HEK293 (cell line): ENCODE data around the gene ANTXR2.
A peak's percentile ranks its signal among the peaks of the same experiment; 100 is the strongest.

Experiments used
- CTCF ChIA-PET: fragments of 350-600 bp; formaldehyde crosslinking; extraction: SDS; loops from one replicate; lab custom pipeline; 2021; ENCODE audit warnings: antibody characterized with exemption; lab: Yijun Ruan, JAX
- POLR2A ChIA-PET: fragments of 300-600 bp; formaldehyde crosslinking; extraction: SDS; loops from one replicate; lab custom pipeline; 2020; ENCODE audit warnings: antibody characterized with exemption, inconsistent platforms; lab: Yijun Ruan, JAX
- H3K27ac ChIP-seq: fragments of 200-500 bp; sonication (Bioruptor generic); 2 replicates; pipeline ENCODE4 v1.5.1; 2014; ENCODE audit warnings: low read depth, low read length, control low read depth, inconsistent platforms; ENCODE audit errors: extremely low read depth
- H3K36me3 ChIP-seq, 2 experiments: fragments of 200-500 bp in 1 of 2; sonication (Bioruptor generic) in 1 of 2; 1 replicate in 1 of 2; 2 replicates in 1 of 2; pipeline ENCODE4 v1.5.1; 2014 to 2017; ENCODE audit warnings: inconsistent platforms in 2 of 2, low read length in 2 of 2; ENCODE audit not compliant: control insufficient read depth in 2 of 2, insufficient read depth in 1 of 2
- H3K4me1 ChIP-seq: fragments of 200-500 bp; sonication (Bioruptor generic); 2 replicates; pipeline ENCODE4 v1.5.1; 2014; ENCODE audit warnings: mild to moderate bottlenecking, low read length, inconsistent platforms; ENCODE audit not compliant: control insufficient read depth, insufficient read depth
- H3K4me3 ChIP-seq: 2 replicates; pipeline ENCODE4 v1.5.1; 2011; ENCODE audit warnings: low read depth, mild to moderate bottlenecking, control low read depth, low read length, moderate library complexity
- H3K9me3 ChIP-seq: fragments of 200-500 bp; sonication (Bioruptor generic); 2 replicates; pipeline ENCODE4 v1.5.1; 2014; ENCODE audit warnings: low read depth, low read length, inconsistent platforms; ENCODE audit not compliant: control insufficient read depth, insufficient read depth
- BCL11B ChIP-seq: fragments of 450-650 bp; formaldehyde crosslinking; IDR thresholded peaks from 2 replicates; pipeline ENCODE4 v1.5.1; 2016; ENCODE audit warnings: low read depth, missing biosample characterization, missing genetic modification characterization
- GLIS1 ChIP-seq: fragments of 450-650 bp; formaldehyde crosslinking; IDR thresholded peaks from 2 replicates; pipeline ENCODE4 v1.5.1; 2016; ENCODE audit warnings: missing biosample characterization, missing genetic modification characterization
- KLF8 ChIP-seq: fragments of 450-650 bp; formaldehyde crosslinking; IDR thresholded peaks from 2 replicates; pipeline ENCODE4 v1.5.1; 2016; ENCODE audit warnings: missing biosample characterization, missing genetic modification characterization
- PRDM6 ChIP-seq: fragments of 450-650 bp; formaldehyde crosslinking; IDR thresholded peaks from 2 replicates; pipeline ENCODE4 v1.5.1; 2017; ENCODE audit warnings: missing biosample characterization, missing genetic modification characterization
- SCRT2 ChIP-seq: fragments of 450-650 bp; formaldehyde crosslinking; IDR thresholded peaks from 2 replicates; pipeline ENCODE4 v1.5.1; 2016; ENCODE audit warnings: missing biosample characterization, missing genetic modification characterization
- ZBTB20 ChIP-seq: fragments of 450-650 bp; formaldehyde crosslinking; IDR thresholded peaks from 2 replicates; pipeline ENCODE4 v1.5.1; 2016; ENCODE audit warnings: missing biosample characterization, missing genetic modification characterization
- ZBTB49 ChIP-seq: fragments of 450-650 bp; formaldehyde crosslinking; IDR thresholded peaks from 2 replicates; pipeline ENCODE4 v1.5.1; 2016; ENCODE audit warnings: missing biosample characterization, missing genetic modification characterization, low read depth
- ZFHX2 ChIP-seq: fragments of 450-650 bp; formaldehyde crosslinking; conservative IDR thresholded peaks from 2 replicates; pipeline ENCODE4 v1.5.1; 2016; ENCODE audit warnings: missing biosample characterization, missing genetic modification characterization
- ZNF16 ChIP-seq: fragments of 450-650 bp; formaldehyde crosslinking; IDR thresholded peaks from 2 replicates; pipeline ENCODE4 v1.5.1; 2016; ENCODE audit warnings: low read depth, missing biosample characterization, missing genetic modification characterization
- ZNF19 ChIP-seq: fragments of 450-650 bp; formaldehyde crosslinking; IDR thresholded peaks from 2 replicates; pipeline ENCODE4; 2016; ENCODE audit warnings: missing biosample characterization, missing genetic modification characterization, low read depth
- ZNF292 ChIP-seq: fragments of 450-650 bp; formaldehyde crosslinking; IDR thresholded peaks from 2 replicates; pipeline ENCODE4 v1.5.1; 2016; ENCODE audit warnings: low read depth, missing biosample characterization, missing genetic modification characterization, borderline replicate concordance
- ZNF311 ChIP-seq: fragments of 450-650 bp; formaldehyde crosslinking; IDR thresholded peaks from 2 replicates; pipeline ENCODE4 v1.5.1; 2017; ENCODE audit warnings: missing biosample characterization, missing genetic modification characterization, borderline replicate concordance
- ZNF37A ChIP-seq: fragments of 450-650 bp; IDR thresholded peaks from 2 replicates; pipeline ENCODE4 v1.5.1; 2018; ENCODE audit warnings: missing biosample characterization, missing genetic modification characterization
- ZNF416 ChIP-seq: fragments of 450-650 bp; formaldehyde crosslinking; IDR thresholded peaks from 2 replicates; pipeline ENCODE4 v1.5.1; 2016; ENCODE audit warnings: missing biosample characterization, missing genetic modification characterization
- ZNF530 ChIP-seq: fragments of 450-650 bp; formaldehyde crosslinking; IDR thresholded peaks from 2 replicates; pipeline ENCODE4 v1.5.1; 2016; ENCODE audit warnings: low read depth, missing biosample characterization, missing genetic modification characterization
- ZNF561 ChIP-seq: fragments of 450-650 bp; IDR thresholded peaks from 2 replicates; pipeline ENCODE4 v1.5.1; 2018; ENCODE audit warnings: missing biosample characterization, missing genetic modification characterization, borderline replicate concordance
- ZNF610 ChIP-seq: fragments of 450-650 bp; formaldehyde crosslinking; IDR thresholded peaks from 2 replicates; pipeline ENCODE4 v1.5.1; 2016; ENCODE audit warnings: missing biosample characterization, missing genetic modification characterization, borderline replicate concordance
- ZNF621 ChIP-seq: fragments of 450-650 bp; formaldehyde crosslinking; IDR thresholded peaks from 2 replicates; pipeline ENCODE4 v1.5.1; 2017; ENCODE audit warnings: missing biosample characterization, missing genetic modification characterization
- ZNF654 ChIP-seq: fragments of 450-650 bp; formaldehyde crosslinking; IDR thresholded peaks from 2 replicates; pipeline ENCODE4 v1.5.1; 2016; ENCODE audit warnings: low read depth, missing biosample characterization, missing genetic modification characterization
- ZNF660 ChIP-seq: fragments of 450-650 bp; IDR thresholded peaks from 2 replicates; pipeline ENCODE4 v1.5.1; 2018; ENCODE audit warnings: missing biosample characterization, mild to moderate bottlenecking, missing genetic modification characterization
- ZNF704 ChIP-seq: fragments of 450-650 bp; formaldehyde crosslinking; IDR thresholded peaks from 2 replicates; pipeline ENCODE4 v1.5.1; 2016; ENCODE audit warnings: missing biosample characterization, missing genetic modification characterization
- ZNF776 ChIP-seq: fragments of 450-650 bp; formaldehyde crosslinking; IDR thresholded peaks from 2 replicates; pipeline ENCODE4 v1.5.0; 2017; ENCODE audit warnings: missing biosample characterization, missing genetic modification characterization, borderline replicate concordance

The ANTXR2 gene

GRCh38 chr4:80093563-80093962 lies 20.5 kb upstream of the ANTXR2 start (continued):
- no peak for TF ChIP-seq ZNF704 (tag by site-specific recombination)
- no peak for TF ChIP-seq GLIS1 (tag by site-specific recombination)
- no peak for TF ChIP-seq KLF8 (tag by site-specific recombination)
- TF ChIP-seq ZBTB20 (tag by site-specific recombination), result no peak
- no peak for TF ChIP-seq SCRT2 (tag by site-specific recombination)

- ChIA-PET CTCF (no interaction called here), POLR2A (no interaction called here)
- no peaks in the 10 kb centered on the region for H3K4me1 ChIP-seq
- no peaks in the 10 kb centered on the region for H3K36me3 ChIP-seq
- no peak overlapping the region for H3K27ac ChIP-seq
- H3K4me3 ChIP-seq, result no peak overlapping the region
- no peaks in the 10 kb centered on the region for H3K9me3 ChIP-seq
- TF ChIP-seq SCRT2 (tag by site-specific recombination) (0 out of 2 replicates have a peak, but pooled peaks have one; percentile 19), BCL11B (tag by site-specific recombination) (no peak)
Measured at GRCh38 chr4:80092847-80093246, 19.8 kb upstream of the ANTXR2 start.

- H3K4me3 ChIP-seq, result no peak overlapping the region
- ChIA-PET POLR2A (no interaction called here), CTCF (no interaction called here)
- no peaks in the 10 kb centered on the region for H3K9me3 ChIP-seq
- H3K4me1 ChIP-seq, result no peaks in the 10 kb centered on the region
- H3K27ac ChIP-seq, result no peak overlapping the region
- H3K36me3 ChIP-seq, result no peaks in the 10 kb centered on the region
- no peak for TF ChIP-seq ZNF621 (tag by site-specific recombination)
- no peak for TF ChIP-seq ZNF660 (tag by site-specific recombination)
- TF ChIP-seq ZBTB49, result no peak
- no peak for TF ChIP-seq ZNF19
- TF ChIP-seq ZNF610 (tag by site-specific recombination), result no peak
- TF ChIP-seq ZNF530 (tag by site-specific recombination), result no peak
- no peak for TF ChIP-seq ZNF292 (tag by site-specific recombination)
- TF ChIP-seq ZNF416 (tag by site-specific recombination), result no peak
Measured at GRCh38 chr4:80092088-80092487, 19.1 kb upstream of the ANTXR2 start.

- H3K9me3 ChIP-seq, result no peaks in the 10 kb centered on the region
- no peaks in the 10 kb centered on the region for H3K36me3 ChIP-seq
- H3K4me3 ChIP-seq, result no peak overlapping the region
- CTCF ChIA-PET, result no interaction called here
- H3K4me1 ChIP-seq, result no peaks in the 10 kb centered on the region
- POLR2A ChIA-PET, result no interaction called here
- H3K27ac ChIP-seq, result no peak overlapping the region
- TF ChIP-seq ZNF776, result no peak
- no peak for TF ChIP-seq ZNF16
- no peak for TF ChIP-seq ZNF311 (tag by site-specific recombination)
- no peak for TF ChIP-seq ZNF654 (tag by site-specific recombination)
- no peak for TF ChIP-seq PRDM6 (tag by site-specific recombination)
- no peak for TF ChIP-seq ZFHX2 (tag by site-specific recombination)
- TF ChIP-seq ZNF37A, result no peak
- no peak for TF ChIP-seq ZNF561 (tag by site-specific recombination)
- TF ChIP-seq, all 188 proteins: peak for 0
Measured at GRCh38 chr4:80091688-80092087, 18.7 kb upstream of the ANTXR2 start.
